ENCODE results near the gene RPL14.
"Not testable (repeated sequence)": the region's sequence is repeated elsewhere in the genome, so short reads cannot be mapped to it uniquely, and the experiment has no call there.

The RPL14 gene

GRCh38 chr3:40456940-40457823, at the start of gene RPL14:
Gene RPL14, plus strand, starts transcription at chr3:40457339. Its CDS starts 133 bp downstream, at chr3:40457472.
- DNase-seq = peak; percentile 79

- DNase-seq = no peak
These were observed 49.5 kb upstream of the RPL14 start for GRCh38 chr3:40407611-40408010.

- DNase-seq = no peak
These were observed 42.9 kb upstream of the RPL14 start for GRCh38 chr3:40414270-40414669.

- no peak for DNase-seq
These were observed 39.1 kb upstream of the RPL14 start for GRCh38 chr3:40417845-40418543.

- no peak for DNase-seq
These were observed 34.3 kb upstream of the RPL14 start for GRCh38 chr3:40422861-40423260.

- no peak for DNase-seq
These were observed 30.0 kb upstream of the RPL14 start for GRCh38 chr3:40427045-40427669.

- no peak for DNase-seq
These were observed 24.3 kb upstream of the RPL14 start for GRCh38 chr3:40432793-40433192.

GRCh38 chr3:40437889-40438288, 19.2 kb upstream of the RPL14 start:
- no peak for DNase-seq

- no peak for DNase-seq
These were observed 12.1 kb upstream of the RPL14 start for GRCh38 chr3:40445062-40445461.

- DNase-seq = no peak
These were observed 11.3 kb upstream of the RPL14 start for GRCh38 chr3:40445880-40446279.

GRCh38 chr3:40450438-40450837, 6.7 kb upstream of the RPL14 start:
- DNase-seq = no peak

GRCh38 chr3:40451551-40451950, 5.6 kb upstream of the RPL14 start:
- DNase-seq = no peak

- DNase-seq = no peak
These were observed 5.1 kb upstream of the RPL14 start for GRCh38 chr3:40452057-40452456.

GRCh38 chr3:40452562-40452875, 4.6 kb upstream of the RPL14 start:
- no peak for DNase-seq

GRCh38 chr3:40452876-40453730, 4.0 kb upstream of the RPL14 start:
- peak; percentile 93 for DNase-seq

GRCh38 chr3:40453933-40454332, 3.2 kb upstream of the RPL14 start:
- no peak for DNase-seq

- no peak for DNase-seq
These were observed 1.8 kb upstream of the RPL14 start for GRCh38 chr3:40455328-40455727.

- DNase-seq = no peak
These were observed 730 bp upstream of the RPL14 start for GRCh38 chr3:40456279-40456939.

- no peak for DNase-seq
These were observed 1.3 kb downstream of the RPL14 start for GRCh38 chr3:40458473-40458872.

- not testable (repeated sequence) for DNase-seq
These were observed 3.3 kb downstream of the RPL14 start for GRCh38 chr3:40460481-40460880.

GRCh38 chr3:40461161-40461560, 4.0 kb downstream of the RPL14 start:
- DNase-seq = no peak

- DNase-seq = not testable (repeated sequence)
These were observed 5.7 kb downstream of the RPL14 start for GRCh38 chr3:40462838-40463237.

Measured in COR-L47 (cell line).